MM.1S (cell line): ENCODE measurements around the gene EGFLAM.

Source experiments
- DNase-seq: peaks from one replicate; pipeline ENCODE4 v3.0.0-alpha.2; 2015
- H2AFZ ChIP-seq: fragments of 300-600 bp; sonication (generic); 2 replicates; pipeline ENCODE4 v1.6.0; 2016; ENCODE audit warnings: antibody characterized with exemption, low read length
- H3F3A ChIP-seq: fragments of 300-600 bp; sonication (generic); 2 replicates; pipeline ENCODE4 v1.6.1; 2016; ENCODE audit warnings: mild to moderate bottlenecking, antibody characterized with exemption, low read length, moderate library complexity, mixed read lengths; ENCODE audit not compliant: insufficient read depth
- H3K27ac ChIP-seq: fragments of 300-600 bp; sonication (generic); 2 replicates; pipeline ENCODE4 v1.5.1; 2016; ENCODE audit warnings: mild to moderate bottlenecking, low read length
- H3K27me3 ChIP-seq: fragments of 300-600 bp; sonication (generic); replicated peaks from 2 replicates; pipeline ENCODE4 v1.6.0; 2016; ENCODE audit warnings: low read length; ENCODE audit not compliant: insufficient read depth
- H3K36me3 ChIP-seq: fragments of 300-600 bp; sonication (generic); replicated peaks from 2 replicates; pipeline ENCODE4 v1.6.1; 2016; ENCODE audit warnings: mild to moderate bottlenecking, low read length, mixed read lengths; ENCODE audit not compliant: insufficient read depth
- H3K4me1 ChIP-seq: fragments of 300-600 bp; sonication (generic); 2 replicates; pipeline ENCODE4 v1.6.1; 2016; ENCODE audit warnings: low read length, mixed read lengths
- H3K4me2 ChIP-seq: fragments of 300-600 bp; sonication (generic); 2 replicates; pipeline ENCODE4 v1.6.0; 2016; ENCODE audit warnings: low read depth, low read length
- H3K4me3 ChIP-seq: fragments of 300-600 bp; sonication (generic); 2 replicates; pipeline ENCODE4 v1.5.1; 2016; ENCODE audit warnings: low read length, mixed read lengths
- H3K79me2 ChIP-seq: fragments of 300-600 bp; sonication (generic); 2 replicates; pipeline ENCODE4 v1.6.1; 2016; ENCODE audit warnings: mixed run types, low read length, mixed read lengths
- H3K9ac ChIP-seq: fragments of 300-600 bp; sonication (generic); 2 replicates; pipeline ENCODE4 v1.6.1; 2016; ENCODE audit warnings: low read length, mixed read lengths
- H3K9me2 ChIP-seq: fragments of 300-600 bp; sonication (generic); replicated peaks from 2 replicates; pipeline ENCODE4 v1.6.1; 2016; ENCODE audit warnings: mild to moderate bottlenecking, low read length, mixed read lengths; ENCODE audit not compliant: insufficient read depth
- H3K9me3 ChIP-seq: fragments of 300-600 bp; sonication (generic); replicated peaks from 2 replicates; pipeline ENCODE4 v1.6.1; 2016; ENCODE audit warnings: mild to moderate bottlenecking, low read length, mixed read lengths; ENCODE audit not compliant: insufficient read depth
- H4K20me1 ChIP-seq: fragments of 300-600 bp; sonication (generic); 2 replicates; pipeline ENCODE4 v1.6.1; 2016; ENCODE audit warnings: mild to moderate bottlenecking, low read length, moderate library complexity, mixed read lengths; ENCODE audit not compliant: insufficient read depth
- EZH2 ChIP-seq: fragments of 300-600 bp; sonication (generic); optimal IDR thresholded peaks from 2 replicates; pipeline ENCODE3; 2017; ENCODE audit warnings: low read depth, mild to moderate bottlenecking, antibody characterized with exemption, low read length, mixed read lengths
- EZH2phosphoT487 ChIP-seq: fragments of 300-600 bp; sonication (generic); IDR thresholded peaks from 2 replicates; pipeline ENCODE4 v1.6.1; 2018; ENCODE audit warnings: antibody characterized with exemption, low read length
- TF ChIP-seq, protein P1 (sequence below): fragments of 300-600 bp; sonication (generic); IDR thresholded peaks from 2 replicates; pipeline ENCODE4 v1.5.1; 2016; ENCODE audit warnings: antibody characterized with exemption, low read length, mixed read lengths

The EGFLAM gene

DNA sequence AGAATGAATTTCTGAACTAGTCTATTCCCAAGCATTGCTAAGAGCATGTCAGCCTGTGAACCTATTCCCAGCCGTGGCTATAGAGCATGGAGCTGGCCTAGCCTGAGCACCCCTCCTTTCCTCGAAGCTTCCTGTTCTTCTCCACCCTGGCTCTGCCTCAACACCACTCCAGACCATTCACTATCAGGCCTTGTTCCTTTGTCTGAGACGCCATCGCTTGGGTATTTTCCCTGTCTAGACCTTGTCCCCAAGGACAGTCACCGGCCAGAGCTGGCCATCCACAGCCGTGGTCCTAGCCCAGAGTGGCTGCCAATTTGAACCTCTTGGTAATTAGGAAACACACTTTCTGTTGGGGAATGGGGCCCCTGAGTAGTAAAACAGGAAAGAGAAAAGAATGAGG, 192.3 kb downstream of the EGFLAM start:
- H3F3A ChIP-seq = peaks cover 9% of the 10 kb centered on the region; the same call in 1 of the 2 replicates
- TF ChIP-seq, protein P1, sequence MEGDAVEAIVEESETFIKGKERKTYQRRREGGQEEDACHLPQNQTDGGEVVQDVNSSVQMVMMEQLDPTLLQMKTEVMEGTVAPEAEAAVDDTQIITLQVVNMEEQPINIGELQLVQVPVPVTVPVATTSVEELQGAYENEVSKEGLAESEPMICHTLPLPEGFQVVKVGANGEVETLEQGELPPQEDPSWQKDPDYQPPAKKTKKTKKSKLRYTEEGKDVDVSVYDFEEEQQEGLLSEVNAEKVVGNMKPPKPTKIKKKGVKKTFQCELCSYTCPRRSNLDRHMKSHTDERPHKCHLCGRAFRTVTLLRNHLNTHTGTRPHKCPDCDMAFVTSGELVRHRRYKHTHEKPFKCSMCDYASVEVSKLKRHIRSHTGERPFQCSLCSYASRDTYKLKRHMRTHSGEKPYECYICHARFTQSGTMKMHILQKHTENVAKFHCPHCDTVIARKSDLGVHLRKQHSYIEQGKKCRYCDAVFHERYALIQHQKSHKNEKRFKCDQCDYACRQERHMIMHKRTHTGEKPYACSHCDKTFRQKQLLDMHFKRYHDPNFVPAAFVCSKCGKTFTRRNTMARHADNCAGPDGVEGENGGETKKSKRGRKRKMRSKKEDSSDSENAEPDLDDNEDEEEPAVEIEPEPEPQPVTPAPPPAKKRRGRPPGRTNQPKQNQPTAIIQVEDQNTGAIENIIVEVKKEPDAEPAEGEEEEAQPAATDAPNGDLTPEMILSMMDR = no peak
- TF ChIP-seq EZH2 (no peak), EZH2phosphoT487 (no peak)
- DNase-seq = no peak

DNA sequence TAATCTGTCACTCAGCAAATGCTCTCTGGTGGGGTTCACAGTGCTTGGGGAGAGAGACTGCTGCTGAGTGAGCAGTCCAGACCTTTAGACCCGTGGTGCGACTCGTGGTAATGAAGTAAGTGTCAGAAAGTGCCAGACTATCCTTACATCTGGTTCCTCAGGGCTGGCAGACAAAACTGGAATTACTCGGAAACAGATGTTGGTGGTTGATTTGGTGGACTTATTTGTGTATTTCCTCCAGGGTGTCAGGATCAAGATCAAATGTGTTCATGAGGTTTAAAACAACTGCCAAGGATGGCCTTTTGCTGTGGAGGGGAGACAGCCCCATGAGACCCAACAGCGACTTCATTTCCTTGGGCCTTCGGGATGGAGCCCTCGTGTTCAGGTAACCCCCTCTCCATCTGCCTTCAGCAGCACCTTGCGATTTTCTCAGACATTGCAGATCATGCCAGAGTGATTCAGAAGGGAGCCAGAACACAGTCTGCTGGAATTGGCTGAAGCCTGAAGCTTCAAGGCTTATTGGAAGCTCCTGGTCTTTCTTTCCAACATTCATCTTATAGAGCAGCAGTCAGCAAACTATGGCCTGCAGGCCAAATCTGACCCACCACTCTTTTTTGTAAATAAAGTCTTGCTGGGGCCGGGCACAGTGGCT, 192.8 kb downstream of the EGFLAM start:
- no peak for DNase-seq
- H3K4me2 ChIP-seq = no peak overlapping the region
- no peaks in the 10 kb centered on the region for H4K20me1 ChIP-seq
- H3K79me2 ChIP-seq = no peaks in the 10 kb centered on the region
- H3F3A ChIP-seq = peaks cover 9% of the 10 kb centered on the region; the same call in 1 of the 2 replicates
- H3K9me2 ChIP-seq = no peaks in the 10 kb centered on the region
- TF ChIP-seq, protein P1 = no peak
- TF ChIP-seq EZH2phosphoT487 (no peak), EZH2 (no peak)
- H3K27me3 ChIP-seq = peaks cover 47% of the 10 kb centered on the region
- H3K9me3 ChIP-seq = no peaks in the 10 kb centered on the region
- no peak overlapping the region for H3K9ac ChIP-seq
- H2AFZ ChIP-seq = no peak overlapping the region
- no peaks in the 10 kb centered on the region for H3K36me3 ChIP-seq
- peaks cover 31% of the 10 kb centered on the region for H3K4me1 ChIP-seq
- H3K27ac ChIP-seq = no peak overlapping the region
- no peak overlapping the region for H3K4me3 ChIP-seq

More for the DNA sequence above, 192.3 kb downstream of the EGFLAM start:
- Histone ChIP-seq H3K27ac (no peak overlapping the region), H3K79me2 (no peaks in the 10 kb centered on the region), H3K4me1 (peaks cover 31% of the 10 kb centered on the region), H3K36me3 (no peaks in the 10 kb centered on the region), H3K9me3 (no peaks in the 10 kb centered on the region), H3K9ac (no peak overlapping the region), H3K27me3 (peaks cover 41% of the 10 kb centered on the region), H3K9me2 (no peaks in the 10 kb centered on the region), H3K4me3 (no peak overlapping the region), H4K20me1 (no peaks in the 10 kb centered on the region), H3K4me2 (no peak overlapping the region), H2AFZ (no peak overlapping the region)

DNA sequence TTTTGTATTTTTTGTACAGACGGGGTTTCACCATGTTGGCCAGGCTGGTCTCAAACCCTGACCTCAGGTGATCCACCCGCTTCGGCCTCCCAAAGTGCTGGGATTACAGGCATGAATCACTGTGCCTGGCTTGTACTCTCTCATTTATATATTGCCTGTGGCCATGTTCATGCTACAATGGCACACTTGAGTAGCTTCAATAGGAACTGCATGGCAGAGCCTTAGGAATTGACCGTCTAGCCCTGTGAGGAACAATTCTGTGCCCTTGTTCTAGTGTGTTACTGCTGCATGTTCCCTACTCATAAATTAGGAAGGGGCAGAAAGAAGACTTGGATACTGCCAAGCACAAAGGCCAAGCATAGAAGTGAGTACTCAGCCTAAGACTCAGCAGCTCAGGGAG, 193.8 kb downstream of the EGFLAM start:
- H2AFZ ChIP-seq = no peak overlapping the region
- peaks cover 9% of the 10 kb centered on the region; the same call in 1 of the 2 replicates for H3F3A ChIP-seq
- no peak for DNase-seq
- H3K4me2 ChIP-seq = no peak overlapping the region
- H3K27ac ChIP-seq = no peak overlapping the region
- H3K9me3 ChIP-seq = no peaks in the 10 kb centered on the region
- no peaks in the 10 kb centered on the region for H3K79me2 ChIP-seq
- no peaks in the 10 kb centered on the region for H3K9me2 ChIP-seq
- peaks cover 57% of the 10 kb centered on the region for H3K27me3 ChIP-seq
- no peak for TF ChIP-seq EZH2phosphoT487
- TF ChIP-seq, protein P1 = no peak
- no peak for TF ChIP-seq EZH2
- H3K4me1 ChIP-seq = peaks cover 40% of the 10 kb centered on the region
- no peaks in the 10 kb centered on the region for H3K36me3 ChIP-seq
- H4K20me1 ChIP-seq = no peaks in the 10 kb centered on the region
- no peak overlapping the region for H3K9ac ChIP-seq
- no peak overlapping the region for H3K4me3 ChIP-seq
